Measurements from ENCODE around the gene GLIS1.
A peak's percentile ranks its signal among the peaks of the same experiment; 100 is the strongest.

Gene GLIS1

GRCh38 chr1:53548031-53548491 is 190.9 kb downstream of the GLIS1 start:
- no peak for DNase-seq (ENCODE audit: low spot score)

DNA sequence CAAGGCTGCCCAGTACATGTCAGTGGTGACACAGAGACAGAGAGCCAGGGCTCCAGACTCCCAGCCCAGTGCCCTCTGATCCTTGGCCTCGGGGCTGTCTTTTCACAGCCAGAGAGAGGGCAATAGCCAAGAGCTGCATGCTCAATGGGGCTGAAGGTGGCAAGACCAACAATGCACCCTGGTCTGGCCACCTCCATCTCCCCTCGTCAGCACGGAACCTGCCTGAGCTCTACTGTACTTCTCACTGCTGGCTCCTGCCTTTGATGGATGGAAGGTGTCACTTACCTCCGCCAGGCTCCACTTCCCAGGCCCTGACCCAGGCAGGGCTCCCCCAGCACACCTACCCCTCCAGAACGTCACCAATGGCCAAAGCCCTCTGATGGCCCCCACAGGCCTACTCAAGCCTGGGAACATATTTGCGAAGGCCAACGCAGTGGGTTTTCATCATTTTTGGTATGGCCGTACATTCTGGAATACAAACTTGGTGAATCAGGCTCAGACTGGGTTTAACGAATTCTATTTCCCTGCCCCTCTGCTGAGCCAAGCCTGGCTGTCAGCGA is 191.7 kb downstream of the GLIS1 start:
- no peak for DNase-seq (ENCODE audit: low spot score)

DNA sequence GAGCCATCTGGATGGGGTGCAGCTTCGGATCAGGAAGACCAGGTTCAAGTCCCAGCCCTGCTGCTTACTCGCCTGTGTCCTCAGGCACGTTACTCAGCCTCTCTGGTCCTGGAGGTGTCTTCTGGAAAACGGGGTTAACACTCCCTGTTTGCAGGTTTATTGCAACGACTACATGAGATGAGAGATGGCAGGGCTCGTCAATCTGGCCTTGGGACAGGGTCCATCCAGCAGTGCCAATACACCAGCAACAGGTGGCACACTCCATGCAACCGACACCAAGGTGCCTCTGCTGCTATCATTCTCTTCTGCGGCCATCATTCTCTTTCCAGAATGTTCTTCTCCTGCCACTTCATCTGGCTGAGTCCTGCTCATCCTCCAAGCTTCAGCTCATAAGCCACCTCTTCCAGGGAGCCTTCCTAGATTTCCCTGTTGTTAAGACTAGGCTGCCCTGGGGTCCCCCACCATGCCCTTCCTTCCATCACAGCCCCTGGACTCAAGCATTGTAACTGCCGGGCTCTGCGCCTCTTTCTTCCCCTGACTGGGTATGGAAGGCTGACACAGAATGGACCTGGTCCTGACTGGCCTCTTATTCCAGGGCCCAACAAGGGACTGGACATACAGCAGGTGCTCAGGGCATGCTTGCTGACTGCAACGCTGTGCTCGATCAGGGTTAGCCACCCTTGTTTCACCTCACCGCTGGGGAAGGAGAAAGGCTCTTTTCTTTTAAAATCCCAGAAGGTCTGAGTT is 192.4 kb downstream of the GLIS1 start:
- DNase-seq (ENCODE audit: low spot score): no peak

DNA sequence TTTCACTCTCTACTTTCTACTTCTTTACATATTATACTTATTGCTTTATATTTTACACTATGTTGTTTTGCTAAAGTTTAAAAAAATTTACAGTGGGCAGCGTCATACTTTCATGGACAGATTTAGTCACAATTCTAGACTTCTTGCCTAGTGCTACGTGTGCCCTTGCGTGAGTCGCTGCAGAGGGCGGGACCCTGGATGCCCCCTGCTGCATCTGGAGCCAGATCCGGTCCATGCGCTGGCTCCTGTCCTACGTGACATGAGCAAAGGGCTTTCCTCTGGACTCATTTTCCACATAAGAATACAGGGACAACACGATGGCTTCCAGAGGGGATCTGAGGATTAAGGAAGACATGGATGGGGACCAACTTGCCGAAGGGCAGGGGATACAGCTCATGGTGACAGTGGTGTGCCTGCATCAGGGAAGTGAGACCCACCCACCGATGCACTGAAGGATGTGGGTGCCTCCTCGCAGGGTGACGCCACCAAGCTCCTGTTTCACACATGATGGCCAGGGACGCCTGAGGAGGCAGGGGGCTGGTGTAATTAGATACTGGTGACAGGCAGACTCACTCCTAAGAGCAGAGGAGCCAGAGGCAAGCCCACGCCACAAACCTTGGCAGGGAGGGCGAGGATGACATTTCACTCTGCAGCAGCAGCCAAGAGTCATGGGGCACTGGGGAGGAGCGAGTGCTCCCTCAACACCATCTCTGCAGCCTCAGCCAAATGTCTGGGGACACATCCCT is 193.1 kb downstream of the GLIS1 start:
- DNase-seq (ENCODE audit: low spot score): no peak

DNA sequence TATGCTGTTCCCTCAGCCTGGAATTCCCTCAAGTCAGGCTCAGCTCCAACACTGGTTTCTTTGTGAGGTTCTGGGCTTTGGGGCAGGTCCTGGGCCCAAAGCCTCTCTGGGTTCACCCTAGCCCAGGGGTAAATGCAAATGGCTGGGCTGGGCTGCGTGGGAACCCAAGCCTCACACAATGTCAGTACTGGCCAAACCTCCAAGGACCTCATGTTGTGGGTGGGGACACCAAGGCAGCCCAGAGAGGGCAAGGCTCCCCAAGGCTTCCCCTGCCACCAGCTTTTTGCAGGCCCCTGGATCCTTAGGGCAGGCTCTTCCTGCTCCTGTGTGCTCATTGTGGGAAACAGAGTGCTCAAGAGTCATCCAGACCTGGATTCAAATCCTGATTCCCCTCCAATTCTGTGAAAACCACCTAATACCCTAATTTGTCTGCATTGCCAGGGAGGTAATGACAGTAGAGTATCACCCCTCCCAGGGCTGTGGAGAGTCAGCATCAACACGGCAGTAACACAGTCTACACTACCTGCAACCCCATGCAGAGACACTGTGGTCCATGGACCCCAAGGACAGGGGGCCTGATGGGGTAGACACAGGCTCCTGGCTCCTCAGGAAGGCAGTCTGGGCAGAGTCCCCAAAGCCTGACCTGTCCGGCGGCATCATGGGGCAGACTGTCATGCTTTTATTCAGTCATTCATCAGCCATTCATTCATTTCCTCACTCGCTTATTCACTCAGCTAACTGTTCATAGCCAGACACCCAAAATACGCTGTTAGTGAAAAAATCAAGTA is 194.0 kb downstream of the GLIS1 start:
- DNase-seq (ENCODE audit: low spot score): no peak

GRCh38 chr1:53543778-53544695 is 194.9 kb downstream of the GLIS1 start:
- DNase-seq (ENCODE audit: low spot score): peak; percentile 22

GRCh38 chr1:53543130-53543777 is 195.7 kb downstream of the GLIS1 start:
- DNase-seq (ENCODE audit: low spot score): no peak

GRCh38 chr1:53542551-53542950 is 196.4 kb downstream of the GLIS1 start:
- no peak for DNase-seq (ENCODE audit: low spot score)

- peak; percentile 95 for DNase-seq (ENCODE audit: low spot score)
These were observed 197.0 kb downstream of the GLIS1 start for GRCh38 chr1:53541761-53542550.

DNA sequence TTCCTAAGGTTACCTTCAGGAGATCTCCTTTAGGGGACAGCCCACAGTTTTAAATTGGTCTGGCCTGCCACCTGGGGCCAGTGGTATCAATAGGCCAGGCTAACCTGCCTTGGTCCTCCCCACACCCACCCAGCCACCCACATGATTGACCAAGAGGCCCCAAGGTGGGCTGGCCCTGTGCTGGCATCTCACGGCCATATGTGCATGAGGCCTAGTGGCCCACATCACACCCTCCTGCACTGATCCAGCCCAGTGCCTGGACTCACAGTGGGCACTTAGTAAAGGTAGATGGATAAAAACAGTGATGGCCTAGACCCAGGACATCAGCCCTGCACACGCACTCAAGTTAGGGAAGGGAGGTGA is 197.7 kb downstream of the GLIS1 start:
- no peak for DNase-seq (ENCODE audit: low spot score)

DNA sequence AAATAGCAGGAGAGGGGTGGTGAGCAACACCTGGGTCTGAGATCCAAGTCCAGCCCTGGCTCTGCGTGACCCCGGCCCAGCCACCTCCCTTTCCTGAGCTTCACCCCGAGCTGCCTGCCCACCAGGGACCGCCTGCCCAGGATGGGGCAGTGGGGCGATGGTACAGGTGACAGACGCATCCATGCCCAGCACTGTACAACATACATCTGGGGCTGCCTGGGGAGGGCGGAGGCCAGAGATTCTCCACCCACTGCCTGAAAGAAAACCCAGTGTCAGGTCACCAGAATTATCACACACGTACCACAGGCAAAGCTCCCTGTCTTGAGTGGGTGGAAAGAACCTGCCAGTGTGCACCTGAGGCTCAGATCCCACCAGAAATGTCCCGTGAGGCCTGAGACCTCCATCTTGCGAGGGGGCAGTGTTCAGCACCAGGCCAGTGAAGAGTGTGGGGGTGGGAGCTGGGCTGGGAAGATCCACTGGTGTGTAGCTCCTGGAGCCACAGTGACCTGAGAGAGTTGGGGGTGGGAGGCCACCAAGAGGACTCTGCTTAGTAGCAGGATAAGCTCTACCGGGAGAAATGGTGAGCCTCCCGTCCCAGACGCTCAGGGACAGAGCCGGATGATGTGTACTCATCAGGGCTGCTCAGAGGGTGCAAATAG is 198.2 kb downstream of the GLIS1 start:
- no peak for DNase-seq (ENCODE audit: low spot score)

DNA sequence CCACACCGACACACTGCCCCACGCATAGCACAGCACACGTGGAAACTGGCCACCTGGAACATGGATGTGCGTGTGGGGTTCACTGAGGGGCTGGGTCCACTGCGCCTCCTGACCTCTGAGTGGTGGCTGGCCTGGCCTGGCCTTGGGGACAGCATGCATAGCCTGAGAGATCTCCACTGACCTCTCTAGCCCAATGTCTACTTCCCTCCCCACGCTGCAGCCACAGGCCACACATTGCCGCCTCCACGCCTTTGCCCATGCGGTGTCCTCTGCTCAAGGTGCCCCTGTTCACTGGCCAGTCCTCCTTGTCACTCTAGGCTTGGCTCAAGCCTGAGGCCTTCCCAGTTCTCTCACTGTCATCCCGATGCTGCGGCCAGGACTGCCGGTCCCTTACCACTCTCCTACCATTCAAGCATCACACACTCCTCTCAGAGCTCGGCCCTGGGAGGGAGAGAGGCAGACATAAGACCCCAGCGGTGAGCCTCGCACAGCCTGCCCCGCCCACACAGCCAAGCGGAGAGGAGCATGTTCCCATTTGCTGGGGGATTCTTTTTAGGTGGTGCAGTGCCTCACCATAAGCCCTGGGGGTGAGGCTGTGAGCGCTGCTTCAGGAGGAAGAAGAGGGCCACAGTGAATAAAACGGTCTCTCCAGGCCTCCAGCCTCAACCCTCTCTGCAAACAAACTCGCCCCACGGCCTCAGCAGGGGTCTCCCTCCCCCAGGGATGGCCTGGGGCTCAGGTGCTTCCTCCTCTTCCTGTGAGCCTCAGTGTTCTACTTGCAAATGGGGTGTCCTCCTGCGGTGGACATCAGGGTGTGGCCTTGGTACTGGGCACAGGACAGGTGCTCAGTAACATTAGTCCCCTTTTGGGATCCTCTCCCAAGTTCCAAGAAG is 199.0 kb downstream of the GLIS1 start:
- DNase-seq (ENCODE audit: low spot score): no peak

GRCh38 chr1:53539226-53539625 is 199.7 kb downstream of the GLIS1 start:
- DNase-seq (ENCODE audit: low spot score): no peak

DNA sequence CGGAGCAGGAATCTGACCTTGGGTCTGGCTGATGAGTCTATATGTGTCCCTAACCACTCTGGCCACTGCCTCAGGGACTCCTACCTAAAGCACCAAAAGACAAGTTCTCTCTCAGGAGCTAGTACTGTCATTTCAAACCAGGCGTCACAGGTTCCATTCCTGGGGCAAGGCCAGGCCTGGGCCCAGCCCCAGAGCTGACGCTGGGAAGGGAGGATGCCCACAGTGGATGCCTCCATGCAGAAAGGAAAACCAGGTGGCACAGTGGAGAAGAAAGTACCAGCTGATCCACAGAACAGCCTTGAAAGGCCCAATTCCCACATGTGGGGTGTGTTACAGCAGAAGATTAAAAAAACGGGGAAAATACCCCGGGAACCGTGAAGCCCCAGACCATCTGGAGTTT is 202.4 kb downstream of the GLIS1 start:
- no peak for DNase-seq (ENCODE audit: low spot score)

DNA sequence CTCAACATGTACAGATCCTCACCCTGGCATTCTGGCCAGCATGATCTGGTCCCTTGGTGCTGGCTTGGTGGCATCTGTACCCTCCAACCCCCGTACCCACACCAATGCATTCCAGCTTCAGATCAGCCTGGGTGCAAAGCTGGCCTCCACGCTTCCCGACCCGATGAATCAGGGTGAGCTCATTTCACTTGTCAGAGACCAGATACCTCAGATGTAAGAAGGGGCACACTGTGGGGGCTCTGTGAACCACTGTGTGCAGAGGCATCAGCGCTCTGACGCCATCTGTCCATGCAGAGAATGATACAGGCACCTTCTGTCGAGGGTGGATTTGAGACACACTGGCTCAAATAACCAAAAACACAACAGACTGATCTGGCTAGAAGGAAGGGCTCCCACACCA is 203.1 kb downstream of the GLIS1 start:
- peak; percentile 61 for DNase-seq (ENCODE audit: low spot score)

GRCh38 chr1:53535226-53535625 is 203.7 kb downstream of the GLIS1 start:
- no peak for DNase-seq (ENCODE audit: low spot score)

GRCh38 chr1:53532912-53533311 is 206.1 kb downstream of the GLIS1 start:
- no peak for DNase-seq (ENCODE audit: low spot score)

GRCh38 chr1:53532377-53532776 is 206.6 kb downstream of the GLIS1 start:
- no peak for DNase-seq (ENCODE audit: low spot score)
